Measurements from ENCODE around the gene ZIM2. TPM values are rescaled to one million over a fixed set of nuclear protein-coding genes. Genes with fewer than 3 reads are reported as not detected.

Gene ZIM2
- total RNA-seq, 1 donor from 2014 or later: 0.87 TPM

Other genes with a start within 250 kb of the ZIM2 start
- gene ZNF71, start 245.4 kb downstream of the ZIM2 start, total RNA-seq: 7.0 TPM
- gene SMIM17, start 197.6 kb downstream of the ZIM2 start, total RNA-seq: 0.51 TPM
- gene ZNF835, start 169.0 kb downstream of the ZIM2 start, total RNA-seq: 2.2 TPM
- gene PEG3, start within 50 bp of the ZIM2 start, total RNA-seq: 13.2 TPM

Measured in mesenteric fat pad (tissue), 1 donor.